Measurements from ENCODE around the gene CRYZL1. TPM values are rescaled to one million over a fixed set of nuclear protein-coding genes. Genes with fewer than 3 reads are reported as not detected.

Gene CRYZL1
- total and polyA plus RNA-seq, 2 of the 8 experiments (the other 6 are each of a cell fraction or from before 2014, with no cell fraction given) = 15.6 to 15.8 TPM

GRCh38 chr21:33611006-33611744 lies 30.4 kb downstream of the CRYZL1 start:
- POLR2A ChIA-PET (ENCODE audit: partially characterized antibody) = interaction anchor here (0.9 kb wide), 1 partner anchor 17 kb away, joined by 3 read pairs; no protein-coding TSS in a partner anchor
- 89% methylated on average over 7 of the region's 7 CpGs; no CpG with 5 or more reads in 1 of the 2 experiments for WGBS, 2 experiments (ENCODE audit: extremely low coverage in 1 of 2, insufficient coverage in 1 of 2, insufficient read length in 1 of 2, insufficient replicate concordance in 2 of 2, low coverage in 1 of 2, low lambda C conversion rate in 2 of 2, missing lambda C conversion rate in 1 of 2)
- H3K4ac ChIP-seq (replicated peaks; ENCODE audit: insufficient read length, low read depth, low read length) = no peak overlapping the region
- no peak overlapping the region for H3K4me2 ChIP-seq (ENCODE audit: insufficient read depth in 1 of 2, low read depth in 2 of 2, low read length in 2 of 2)
- H3K4me1 ChIP-seq (replicated peaks in 1 of 4; ENCODE audit: control insufficient read depth in 3 of 4, insufficient read depth in 4 of 4, low read length in 3 of 4) = no peaks in the 10 kb centered on the region
- peaks cover 0 to 5% (median 2%) of the 10 kb centered on the region in 4 experiments; a peak in 1 of 8 replicates for H3K36me3 ChIP-seq (ENCODE audit: control insufficient read depth in 2 of 4, insufficient read depth in 4 of 4, low read length in 3 of 4)
- DNase-seq (ENCODE audit: low read depth in 1 of 2, low spot score in 2 of 2) = no peak
- H3K18ac ChIP-seq (ENCODE audit: extremely low read depth, low read length) = no peak overlapping the region
- no peak overlapping the region for H3K9ac ChIP-seq (replicated peaks in 1 of 4; ENCODE audit: extremely low read depth in 1 of 4, low read depth in 3 of 4, low read length in 3 of 4)
- H2BK15ac ChIP-seq (ENCODE audit: low read length) = no peak overlapping the region
- no peak overlapping the region for H2AK5ac ChIP-seq (ENCODE audit: low read depth, low read length)
- no peaks in the 10 kb centered on the region for H3K27me3 ChIP-seq (replicated peaks in 1 of 4; ENCODE audit: control insufficient read depth in 3 of 4, extremely low read depth in 1 of 4, insufficient read depth in 3 of 4, low read length in 3 of 4)
- H2BK5ac ChIP-seq (ENCODE audit: low read depth, low read length) = no peak overlapping the region
- H2BK12ac ChIP-seq (ENCODE audit: low read depth, low read length) = no peak overlapping the region
- no peak overlapping the region for H2BK120ac ChIP-seq (replicated peaks; ENCODE audit: low read depth, low read length)
- no peak overlapping the region for H4K91ac ChIP-seq (replicated peaks; ENCODE audit: insufficient read length, low read length)
- no peaks in the 10 kb centered on the region for H4K20me1 ChIP-seq (replicated peaks in 1 of 2; ENCODE audit: control insufficient read depth in 1 of 2, insufficient read depth in 2 of 2, low read length in 2 of 2)
- CTCF ChIA-PET (ENCODE audit: partially characterized antibody) = no interaction called here
- no peak for FAIRE-seq
- no peak overlapping the region for H4K8ac ChIP-seq (ENCODE audit: extremely low read depth, insufficient read depth, low read length)
- no peak overlapping the region for H3K27ac ChIP-seq (ENCODE audit: low read depth, low read length)
- no peaks in the 10 kb centered on the region for H3K79me1 ChIP-seq (ENCODE audit: low read depth, low read length)
- H3K4me3 ChIP-seq (ENCODE audit: extremely low read depth in 1 of 4, insufficient read depth in 2 of 4, low read depth in 3 of 4, low read length in 4 of 4) = no peak overlapping the region
- no peak overlapping the region for H3K56ac ChIP-seq (replicated peaks; ENCODE audit: insufficient read length, low read depth, low read length)
- no peak overlapping the region for H3K23ac ChIP-seq (ENCODE audit: insufficient read length)
- H3K79me2 ChIP-seq (ENCODE audit: control insufficient read depth in 1 of 2, insufficient read depth in 2 of 2, low read length in 2 of 2) = no peaks in the 10 kb centered on the region
- TF ChIP-seq ATF2 (IDR thresholded peaks at IDR 0.05; ENCODE audit: low read length) (no peak), YY1 (IDR thresholded peaks at IDR 0.05; ENCODE audit: low read depth, low read length) (no peak), POU5F1 (IDR thresholded peaks at IDR 0.05; ENCODE audit: low read depth, low read length) (no peak), SAP30 (IDR thresholded peaks at IDR 0.05; ENCODE audit: insufficient read depth, insufficient replicate concordance, low read length) (no peak), SP2 (IDR thresholded peaks at IDR 0.05; ENCODE audit: low read length) (no peak), RBBP5 (IDR thresholded peaks at IDR 0.05; ENCODE audit: borderline replicate concordance, low read depth, low read length) (no peak), CBX8 (IDR thresholded peaks at IDR 0.05; ENCODE audit: borderline replicate concordance, low read depth, low read length) (no peak)
- no peak overlapping the region for H2AFZ ChIP-seq (ENCODE audit: low read length)
- no peak overlapping the region for H3K14ac ChIP-seq (ENCODE audit: insufficient read length)
- no peak overlapping the region for H4K5ac ChIP-seq (ENCODE audit: insufficient read length, low read depth, low read length)
- H3K9me3 ChIP-seq (ENCODE audit: insufficient read depth in 2 of 2, low read depth in 1 of 2, low read length in 1 of 2) = no peaks in the 10 kb centered on the region
- no peak overlapping the region for H2BK20ac ChIP-seq (ENCODE audit: low read length)
- H3K23me2 ChIP-seq (ENCODE audit: low read depth, low read length) = no peaks in the 10 kb centered on the region

Data from H1 (cell line).